ENCODE results near the gene SIVA1. TPM values are rescaled to one million over a fixed set of nuclear protein-coding genes. Genes with fewer than 3 reads are reported as not detected.

The SIVA1 gene
- total RNA-seq, 2 donors from 2014 or later, result 82.5 to 87.3 TPM

DNA sequence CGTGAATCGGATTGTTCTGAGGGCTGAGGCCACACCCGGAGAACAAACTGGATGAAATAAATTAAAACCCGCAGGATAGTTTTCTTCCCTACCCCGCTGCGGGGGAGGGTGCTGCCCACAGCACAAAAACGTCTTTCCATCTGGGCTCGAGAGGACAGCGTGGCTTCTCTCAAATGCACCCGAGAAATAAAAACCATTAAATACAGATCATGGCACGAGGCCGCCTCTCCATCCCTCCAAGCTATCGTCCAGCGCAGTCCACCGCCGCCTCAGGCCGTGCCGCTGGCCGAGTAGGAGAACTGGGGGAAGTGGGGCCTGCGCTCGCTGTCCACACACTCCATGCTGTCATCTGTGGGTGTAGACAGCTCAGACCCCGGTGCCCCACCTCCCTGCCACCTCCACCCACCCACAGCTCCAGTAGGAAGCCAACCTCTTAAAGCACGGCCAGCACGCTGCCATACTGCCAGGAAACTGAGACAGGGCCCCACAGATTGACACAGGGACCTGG is 17.2 kb downstream of the SIVA1 start:
- no peak for DNase-seq
- no peak for TF ChIP-seq CTCF (conservative IDR thresholded peaks at IDR 0.05)
- peaks cover 38% of the 10 kb centered on the region for H3K36me3 ChIP-seq (ENCODE audit: control insufficient read depth, insufficient read depth, low read length)
- no peak overlapping the region for H3K9ac ChIP-seq (ENCODE audit: extremely low read depth, low read length, poor library complexity, severe bottlenecking)
- H3K9me3 ChIP-seq (ENCODE audit: control insufficient read depth, low read length), result peaks cover 18% of the 10 kb centered on the region
- Mint-ChIP-seq H3K27me3 (ENCODE audit: insufficient read depth) (no peaks in the 10 kb centered on the region), H3K9me3 (peaks cover 27% of the 10 kb centered on the region), H3K4me1 (peaks cover 3% of the 10 kb centered on the region), H3K27ac (no peak overlapping the region), H3K4me3 (no peak overlapping the region), H3K36me3 (ENCODE audit: low read depth) (peaks cover 58% of the 10 kb centered on the region)
- H3K27ac ChIP-seq (ENCODE audit: low read depth, low read length), result peak overlapping the region; percentile 11
- no peak overlapping the region for H3K4me3 ChIP-seq (ENCODE audit: low read length)
- no peaks in the 10 kb centered on the region for H3K4me1 ChIP-seq (ENCODE audit: control insufficient read depth, insufficient read depth, low read length)
- H3K27me3 ChIP-seq (ENCODE audit: control insufficient read depth, insufficient read depth, low read length, poor library complexity, severe bottlenecking), result no peaks in the 10 kb centered on the region
- WGBS, 2 experiments (ENCODE audit: insufficient coverage in 1 of 2, insufficient read length in 1 of 2), result 93 to 97% methylated on average over 20 to 24 of the region's 24 CpGs

DNA sequence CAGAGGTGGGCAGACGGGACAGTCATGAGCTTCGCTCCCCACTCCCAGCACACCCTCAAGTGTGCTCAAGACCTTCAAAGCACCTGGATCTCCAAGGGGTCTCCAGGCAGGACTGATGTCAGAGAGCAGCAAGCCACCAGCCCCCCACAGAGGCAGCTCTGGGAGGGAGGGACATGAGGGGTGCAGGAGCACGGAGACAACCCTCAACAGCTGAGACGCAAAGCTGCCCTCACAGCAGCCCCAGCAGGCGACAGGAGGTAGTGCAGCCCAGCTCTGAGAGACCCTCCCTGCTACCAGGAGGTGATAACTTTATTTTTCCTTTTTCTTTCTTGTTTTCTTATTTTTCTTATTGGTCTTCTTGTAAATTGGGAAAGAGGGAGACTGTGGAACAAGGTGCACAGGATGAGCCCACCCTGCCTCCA is 17.9 kb downstream of the SIVA1 start:
- no peak overlapping the region for H3K27ac Mint-ChIP-seq
- no peak overlapping the region for H3K27ac ChIP-seq (ENCODE audit: low read depth, low read length)
- H3K27me3 ChIP-seq (ENCODE audit: control insufficient read depth, insufficient read depth, low read length, poor library complexity, severe bottlenecking), result no peaks in the 10 kb centered on the region
- no peak overlapping the region for H3K4me3 Mint-ChIP-seq
- peaks cover 21% of the 10 kb centered on the region for H3K9me3 Mint-ChIP-seq
- H3K4me3 ChIP-seq (ENCODE audit: low read length), result no peak overlapping the region
- H3K9ac ChIP-seq (ENCODE audit: extremely low read depth, low read length, poor library complexity, severe bottlenecking), result no peak overlapping the region
- H3K4me1 ChIP-seq (ENCODE audit: control insufficient read depth, insufficient read depth, low read length), result no peaks in the 10 kb centered on the region
- 86 to 92% methylated on average over 2 to 5 of the region's 5 CpGs for WGBS, 2 experiments (ENCODE audit: insufficient coverage in 1 of 2, insufficient read length in 1 of 2)
- peaks cover 15% of the 10 kb centered on the region for H3K9me3 ChIP-seq (ENCODE audit: control insufficient read depth, low read length)
- TF ChIP-seq CTCF (conservative IDR thresholded peaks at IDR 0.05), result peak; percentile 75
- H3K27me3 Mint-ChIP-seq (ENCODE audit: insufficient read depth), result no peaks in the 10 kb centered on the region
- H3K36me3 Mint-ChIP-seq (ENCODE audit: low read depth), result peaks cover 58% of the 10 kb centered on the region
- H3K36me3 ChIP-seq (ENCODE audit: control insufficient read depth, insufficient read depth, low read length), result peaks cover 45% of the 10 kb centered on the region
- peaks cover 3% of the 10 kb centered on the region for H3K4me1 Mint-ChIP-seq
- DNase-seq, result peak; percentile 72

DNA sequence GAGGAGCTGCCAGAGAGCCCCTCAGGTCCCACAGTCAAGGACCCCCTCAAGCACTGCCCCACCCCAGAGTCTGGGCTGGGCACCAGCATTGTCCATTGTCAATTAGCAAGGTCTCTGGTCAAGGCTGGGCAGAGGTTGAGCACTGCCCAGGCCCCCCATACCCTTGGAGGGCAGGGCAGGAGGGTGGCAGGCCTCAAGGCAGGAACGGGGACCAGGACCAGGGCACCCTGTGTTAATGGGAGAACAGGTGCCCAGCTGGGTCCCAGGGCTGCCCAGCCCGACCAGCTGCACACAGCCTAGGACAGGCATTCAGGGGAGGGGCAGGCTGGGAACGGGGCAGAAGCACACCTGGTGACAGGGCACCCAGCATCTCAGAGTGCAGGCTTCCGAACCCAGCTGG is 18.4 kb downstream of the SIVA1 start:
- Histone ChIP-seq H3K36me3 (ENCODE audit: control insufficient read depth, insufficient read depth, low read length) (peaks cover 49% of the 10 kb centered on the region), H3K9me3 (ENCODE audit: control insufficient read depth, low read length) (peaks cover 10% of the 10 kb centered on the region), H3K4me3 (ENCODE audit: low read length) (no peak overlapping the region), H3K27ac (ENCODE audit: low read depth, low read length) (no peak overlapping the region), H3K27me3 (ENCODE audit: control insufficient read depth, insufficient read depth, low read length, poor library complexity, severe bottlenecking) (no peaks in the 10 kb centered on the region), H3K9ac (ENCODE audit: extremely low read depth, low read length, poor library complexity, severe bottlenecking) (no peak overlapping the region), H3K4me1 (ENCODE audit: control insufficient read depth, insufficient read depth, low read length) (no peaks in the 10 kb centered on the region)
- peaks cover 59% of the 10 kb centered on the region for H3K36me3 Mint-ChIP-seq (ENCODE audit: low read depth)
- 90% methylated on average over 3 to 4 of the region's 4 CpGs for WGBS, 2 experiments (ENCODE audit: insufficient coverage in 1 of 2, insufficient read length in 1 of 2)
- H3K4me3 Mint-ChIP-seq, result no peak overlapping the region
- no peaks in the 10 kb centered on the region for H3K27me3 Mint-ChIP-seq (ENCODE audit: insufficient read depth)
- no peak for DNase-seq
- peaks cover 3% of the 10 kb centered on the region for H3K4me1 Mint-ChIP-seq
- no peak for TF ChIP-seq CTCF (conservative IDR thresholded peaks at IDR 0.05)
- H3K27ac Mint-ChIP-seq, result no peak overlapping the region
- H3K9me3 Mint-ChIP-seq, result peaks cover 18% of the 10 kb centered on the region

Measured in endodermal cell (in vitro differentiated cells).